ENCODE measurements around the gene OGFOD3.
A peak's percentile ranks its signal among the peaks of the same experiment; 100 is the strongest.
"Not testable (repeated sequence)": the region's sequence is repeated elsewhere in the genome, so short reads cannot be mapped to it uniquely, and the experiment has no call there.

Gene OGFOD3

GRCh38 chr17:82386881-82387704, 31.3 kb downstream of the OGFOD3 start:
- DNase-seq = no peak

GRCh38 chr17:82386255-82386831, 32.0 kb downstream of the OGFOD3 start:
- no peak for DNase-seq

DNA sequence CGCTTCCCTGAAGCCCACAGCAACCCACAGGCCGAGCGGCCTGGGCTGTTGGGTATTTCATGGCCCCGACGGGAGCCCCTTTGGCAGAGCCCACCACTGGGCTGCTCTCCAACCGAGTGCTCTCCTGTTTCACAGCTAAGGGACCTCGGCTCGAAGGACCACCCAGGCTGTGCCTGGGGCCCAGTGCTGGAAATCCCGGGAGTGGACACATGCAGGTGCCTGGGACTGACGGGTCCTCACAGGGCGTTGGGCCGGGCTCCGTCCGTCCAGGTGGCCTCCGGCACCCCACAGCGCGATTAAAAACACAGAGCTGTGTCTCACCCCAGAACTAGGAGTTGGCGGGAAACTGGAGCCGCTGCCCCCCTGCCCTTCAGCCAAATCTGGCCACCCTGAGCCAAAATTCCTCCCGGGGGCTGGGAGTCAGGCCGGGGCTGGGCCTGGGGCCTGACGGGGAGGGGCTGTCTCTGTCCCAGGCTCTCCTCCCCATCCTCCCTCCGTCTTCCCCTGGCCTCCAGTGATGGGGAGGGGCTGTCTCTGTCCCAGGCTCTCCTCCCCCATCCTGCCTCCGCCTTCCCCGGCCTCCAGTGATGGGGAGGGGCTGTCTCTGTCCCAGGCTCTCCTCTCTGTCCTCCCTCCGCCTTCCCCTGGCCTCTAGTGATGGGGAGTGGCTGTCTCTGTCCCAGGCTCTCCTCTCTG, 32.7 kb downstream of the OGFOD3 start:
- no peak for DNase-seq

DNA sequence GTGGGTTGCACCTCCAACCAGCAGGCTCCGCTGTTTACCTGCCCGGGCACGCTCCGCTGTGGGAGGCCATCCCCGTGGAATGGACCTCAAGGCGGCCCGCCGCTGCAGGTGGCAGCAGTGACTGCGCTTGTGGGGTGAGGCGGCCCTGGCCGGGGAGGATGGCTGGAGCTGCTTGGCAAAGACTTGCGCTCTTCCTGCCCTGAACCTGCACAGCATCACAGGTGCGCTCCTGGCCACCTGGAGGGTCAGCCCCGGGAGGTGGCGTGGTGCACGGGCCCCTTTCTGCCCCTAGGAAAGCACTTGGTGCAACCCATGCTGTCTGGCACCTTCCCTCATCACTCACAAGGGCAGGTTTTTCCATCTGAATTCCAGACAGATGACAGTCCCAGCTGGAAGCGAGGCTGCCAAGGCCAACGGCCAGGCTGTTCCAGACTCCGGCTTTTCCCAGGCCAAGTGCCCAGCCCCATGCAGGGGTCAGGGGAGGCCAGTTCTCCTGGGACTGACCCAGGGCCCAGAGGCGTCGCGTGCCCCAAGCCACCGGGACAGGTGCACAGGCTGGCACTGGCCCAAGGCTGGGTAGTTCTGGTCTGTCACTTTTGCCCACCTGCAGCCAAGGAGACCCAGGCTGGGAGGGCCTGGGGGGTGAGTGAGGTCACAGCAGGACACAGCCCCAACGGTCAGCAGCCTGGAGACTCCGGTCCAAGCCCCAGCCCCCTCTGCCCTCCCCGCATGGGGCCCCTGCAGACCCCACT, 33.5 kb downstream of the OGFOD3 start:
- peak; percentile 41 for DNase-seq

DNA sequence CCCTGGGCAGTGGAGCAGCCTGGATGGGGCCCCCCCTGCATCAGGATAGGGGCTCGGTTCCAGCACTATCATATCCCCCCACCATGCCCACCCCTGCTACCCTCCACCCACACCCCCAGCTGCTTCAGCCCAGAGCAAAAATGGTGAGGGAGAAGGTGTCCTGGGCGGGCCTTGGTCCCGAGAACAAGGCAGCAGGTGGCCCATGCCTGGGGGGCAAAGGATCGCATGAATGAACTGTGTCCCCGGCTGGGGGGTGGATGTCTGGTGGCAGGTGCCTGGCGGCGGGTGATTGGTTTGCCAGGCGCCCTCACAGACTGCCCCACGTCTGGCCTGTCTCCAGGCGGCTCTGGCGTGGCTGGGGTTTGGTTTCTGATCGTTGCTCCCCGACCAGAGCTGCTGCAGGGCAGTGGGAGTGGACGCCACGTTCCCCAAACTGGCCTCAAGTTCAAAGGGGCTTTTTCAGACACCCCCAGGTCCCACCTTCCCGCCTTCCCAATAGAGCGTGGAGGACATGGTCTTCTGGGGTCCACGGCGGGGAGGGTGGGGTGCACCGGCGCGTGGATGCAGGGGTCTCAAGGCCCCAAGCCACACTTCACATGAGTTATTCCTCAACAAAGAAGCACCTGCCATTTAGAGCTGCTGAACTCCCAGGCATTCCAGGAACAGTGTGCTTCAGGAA, 34.2 kb downstream of the OGFOD3 start:
- peak; percentile 22 for DNase-seq

DNA sequence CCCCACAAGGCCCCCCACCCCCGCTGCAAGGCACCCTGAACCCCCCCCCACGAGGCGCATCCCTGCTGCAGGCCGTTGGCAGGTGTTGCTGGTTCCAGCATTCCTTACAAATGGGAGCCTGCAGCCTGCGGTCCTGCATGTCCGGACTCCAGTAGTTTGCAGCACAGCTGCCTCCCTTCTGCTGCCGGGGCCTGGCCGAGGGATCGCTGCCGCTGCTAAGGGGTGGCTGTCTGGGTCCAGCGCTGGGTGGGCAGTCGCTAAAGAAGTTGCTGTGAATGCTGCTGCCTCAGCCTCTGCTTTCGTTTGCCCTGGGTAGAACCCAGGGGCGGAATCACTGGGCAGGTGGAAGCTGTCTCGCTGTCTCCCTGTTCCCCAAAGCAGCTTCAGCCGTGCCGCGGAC, 35.0 kb downstream of the OGFOD3 start:
- peak; percentile 39 for DNase-seq

DNA sequence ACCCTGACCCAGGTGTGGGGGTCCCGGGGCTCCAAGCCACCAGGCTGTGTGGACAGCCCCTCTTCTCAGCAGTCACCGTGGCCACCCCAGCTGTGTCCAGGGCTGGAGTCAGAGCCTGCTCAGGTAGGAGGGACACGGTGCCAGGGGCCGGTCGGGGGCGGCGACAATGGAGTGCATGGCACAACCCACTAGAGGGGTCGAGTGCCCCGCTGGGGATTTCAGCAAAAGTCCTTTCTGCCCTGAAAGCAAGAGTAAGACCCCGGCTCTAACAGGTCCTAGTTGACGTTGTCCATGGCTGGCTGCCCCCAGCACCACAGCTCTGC, 35.5 kb downstream of the OGFOD3 start:
- DNase-seq = no peak

DNA sequence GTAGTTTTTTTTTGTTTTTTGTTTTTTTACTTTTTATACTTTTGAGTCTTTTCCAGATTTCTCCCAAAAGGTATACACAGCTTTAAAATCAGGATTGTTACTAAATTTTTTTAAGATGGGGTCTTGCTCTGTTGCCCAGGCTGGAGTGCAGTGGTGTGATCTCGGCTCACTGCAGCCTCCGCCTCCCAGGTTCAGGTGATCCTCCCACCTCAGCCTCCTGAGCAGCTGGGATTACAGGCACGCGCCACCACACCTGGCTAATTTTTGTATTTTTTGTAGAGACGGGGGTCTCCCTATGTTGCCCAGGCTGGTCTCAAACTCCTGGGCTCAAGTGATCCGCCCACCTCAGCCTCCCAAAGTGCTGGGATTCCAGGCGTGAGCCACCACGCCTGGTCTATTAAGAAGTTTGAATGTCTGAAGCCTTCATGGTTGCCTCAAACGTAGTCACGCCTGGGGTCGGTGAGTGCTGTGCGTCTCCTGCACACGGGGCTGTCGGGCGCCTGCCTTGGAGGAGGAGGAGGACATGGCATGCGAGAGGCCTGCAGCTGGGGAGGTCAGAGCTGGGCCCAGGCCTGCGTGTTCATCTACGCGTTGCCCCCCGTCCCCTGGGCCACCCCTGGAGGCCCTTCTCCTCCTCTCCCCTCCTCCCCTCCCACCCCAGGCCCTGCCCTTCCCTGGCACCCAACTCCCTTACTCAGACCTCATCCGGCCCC, 36.0 kb downstream of the OGFOD3 start:
- DNase-seq = not testable (repeated sequence)

GRCh38 chr17:82381703-82382009, 36.7 kb downstream of the OGFOD3 start:
- DNase-seq = not testable (repeated sequence)

- DNase-seq = no peak
These were observed 37.3 kb downstream of the OGFOD3 start for GRCh38 chr17:82380860-82381702.

DNA sequence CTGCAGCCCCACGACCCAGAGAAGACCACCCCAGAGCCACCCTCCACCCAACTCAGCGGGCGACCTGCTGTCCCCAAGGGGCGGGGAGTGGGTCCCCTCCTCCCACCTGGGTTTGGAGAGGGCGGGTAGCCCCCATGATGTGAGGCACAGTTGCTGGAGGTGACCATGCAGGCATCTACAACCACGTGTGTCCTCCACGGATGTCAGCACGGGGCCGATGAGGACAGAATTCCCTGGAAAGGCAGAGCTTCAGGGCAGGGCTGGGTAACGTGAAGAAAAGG, 39.7 kb downstream of the OGFOD3 start:
- no peak for DNase-seq

GRCh38 chr17:82377924-82378740, 40.3 kb downstream of the OGFOD3 start:
- no peak for DNase-seq

DNA sequence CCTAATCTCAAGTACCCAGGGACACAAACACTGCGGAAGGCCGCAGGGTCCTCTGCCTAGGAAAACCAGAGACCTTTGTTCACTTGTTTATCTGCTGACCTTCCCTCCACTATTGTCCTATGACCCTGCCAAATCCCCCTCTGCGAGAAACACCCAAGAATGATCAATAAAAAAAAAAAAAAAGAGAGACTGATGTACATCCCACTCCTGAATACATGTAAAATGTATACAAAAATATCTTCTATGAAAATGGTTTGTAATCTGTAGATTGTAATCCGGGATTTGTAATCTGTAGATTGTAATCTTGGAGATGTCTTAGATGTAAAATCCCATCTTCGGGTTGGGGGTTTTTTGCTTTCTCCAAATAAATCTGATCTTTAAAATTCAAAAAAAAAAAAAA, 41.1 kb downstream of the OGFOD3 start:
- DNase-seq = not testable (repeated sequence)

- DNase-seq = no peak
These were observed 42.2 kb downstream of the OGFOD3 start for GRCh38 chr17:82376042-82376730.

- DNase-seq = no peak
These were observed 42.9 kb downstream of the OGFOD3 start for GRCh38 chr17:82375359-82376041.

DNA sequence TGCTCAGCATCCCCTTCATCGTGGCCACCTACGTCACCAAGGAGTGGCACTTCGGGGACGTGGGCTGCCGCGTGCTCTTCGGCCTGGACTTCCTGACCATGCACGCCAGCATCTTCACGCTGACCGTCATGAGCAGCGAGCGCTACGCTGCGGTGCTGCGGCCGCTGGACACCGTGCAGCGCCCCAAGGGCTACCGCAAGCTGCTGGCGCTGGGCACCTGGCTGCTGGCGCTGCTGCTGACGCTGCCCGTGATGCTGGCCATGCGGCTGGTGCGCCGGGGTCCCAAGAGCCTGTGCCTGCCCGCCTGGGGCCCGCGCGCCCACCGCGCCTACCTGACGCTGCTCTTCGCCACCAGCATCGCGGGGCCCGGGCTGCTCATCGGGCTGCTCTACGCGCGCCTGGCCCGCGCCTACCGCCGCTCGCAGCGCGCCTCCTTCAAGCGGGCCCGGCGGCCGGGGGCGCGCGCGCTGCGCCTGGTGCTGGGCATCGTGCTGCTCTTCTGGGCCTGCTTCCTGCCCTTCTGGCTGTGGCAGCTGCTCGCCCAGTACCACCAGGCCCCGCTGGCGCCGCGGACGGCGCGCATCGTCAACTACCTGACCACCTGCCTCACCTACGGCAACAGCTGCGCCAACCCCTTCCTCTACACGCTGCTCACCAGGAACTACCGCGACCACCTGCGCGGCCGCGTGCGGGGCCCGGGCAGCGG, 43.6 kb downstream of the OGFOD3 start:
- no peak for DNase-seq

- no peak for DNase-seq
These were observed 44.4 kb downstream of the OGFOD3 start for GRCh38 chr17:82373731-82374625.

DNA sequence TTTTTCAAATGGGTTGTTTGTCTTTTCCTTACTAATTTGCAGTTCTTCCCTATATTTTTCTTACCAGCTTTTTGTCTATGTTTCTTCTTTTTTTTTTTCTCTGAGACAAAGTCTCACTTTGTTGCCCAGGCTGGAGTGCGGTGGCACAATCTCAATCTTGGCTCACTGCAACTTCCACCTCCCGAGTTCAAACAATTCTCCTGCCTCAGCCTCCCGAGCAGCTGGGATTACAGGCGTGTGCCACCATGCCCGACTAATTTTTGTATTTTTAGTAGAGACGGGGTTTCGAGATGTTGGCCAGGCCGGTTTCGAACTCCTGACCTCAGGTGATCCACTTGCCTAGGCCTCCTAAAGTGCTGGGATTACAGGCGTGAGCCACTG, 45.3 kb downstream of the OGFOD3 start:
- not testable (repeated sequence) for DNase-seq

Data from NCI-H1092 treated with DMSO at 0.1 percent for 48 hours (cell line).